SK-N-MC (cell line): ENCODE data around the gene MAP1B.

ENCODE experiments used
- EZH2 ChIP-seq: fragments of 200-600 bp; sonication (generic); IDR thresholded peaks from one replicate; pipeline ENCODE4 v1.6.1; 2017; ENCODE audit warnings: antibody characterized with exemption
- FOXP2 ChIP-seq: optimal IDR thresholded peaks from 2 replicates; pipeline ENCODE3; 2011; ENCODE audit warnings: mild to moderate bottlenecking, moderate library complexity; ENCODE audit not compliant: insufficient read depth; ENCODE audit errors: extremely low read length, control extremely low read depth
- POLR2AphosphoS5 ChIP-seq: IDR thresholded peaks from 2 replicates; pipeline ENCODE4 v1.6.1; 2012; ENCODE audit warnings: mild to moderate bottlenecking, low read depth, low read length, borderline replicate concordance

GRCh38 chr5:72147569-72147968 lies 40.3 kb downstream of the MAP1B start:
- no peak for TF ChIP-seq EZH2
- no peak for TF ChIP-seq POLR2AphosphoS5
- TF ChIP-seq FOXP2, result no peak
